ENCODE measurements around the gene KRT40. TPM values are rescaled to one million over a fixed set of nuclear protein-coding genes. Genes with fewer than 3 reads are reported as not detected.
A peak's percentile ranks its signal among the peaks of the same experiment; 100 is the strongest.

The KRT40 gene
- total and polyA plus RNA-seq, 9 of the 15 experiments (the other 6 are each of a cell fraction or from before 2014, with no cell fraction given) = not detected

DNA sequence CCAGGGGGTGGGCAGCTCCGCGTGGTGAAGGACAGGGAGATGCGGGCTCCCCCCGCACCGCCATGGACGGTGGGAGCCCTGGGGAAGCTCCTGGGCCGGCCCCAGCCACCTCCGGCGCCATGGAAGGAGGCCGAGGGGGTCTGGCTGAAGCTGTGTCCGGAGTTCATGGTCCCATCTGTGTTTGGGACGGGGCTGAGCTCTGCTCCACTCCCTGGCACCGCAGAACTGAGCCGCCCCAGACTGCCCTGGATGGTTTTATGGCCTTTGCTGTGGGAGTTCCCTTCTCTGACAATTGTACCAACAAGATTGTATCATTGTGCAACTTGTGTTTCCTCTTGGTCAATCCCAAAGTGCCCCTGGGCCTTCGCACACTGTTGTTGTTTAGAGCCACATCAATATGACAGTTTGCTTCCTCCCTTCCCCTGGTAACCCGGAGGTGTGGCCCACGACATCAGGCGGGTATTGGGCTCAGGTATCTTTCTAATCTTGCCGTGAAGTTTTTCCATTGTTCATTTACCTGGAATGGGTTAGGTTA is 47.6 kb downstream of the KRT40 start:
- Histone ChIP-seq H3K27me3 (ENCODE audit: control insufficient read depth in 2 of 2, insufficient read depth in 2 of 2, low read length in 2 of 2) (peaks cover 22 to 25% of the 10 kb centered on the region in 2 experiments), H3K36me3 (ENCODE audit: control insufficient read depth, insufficient read depth, low read length) (no peaks in the 10 kb centered on the region), H2AFZ (ENCODE audit: low read depth, low read length) (no peak overlapping the region), H4K20me1 (replicated peaks; ENCODE audit: control insufficient read depth, insufficient read depth, low read length) (no peaks in the 10 kb centered on the region), H3K27ac (ENCODE audit: extremely low read depth, low read depth, low read length) (no peak overlapping the region), H3K4me3 (no peak overlapping the region), H3K9me3 (replicated peaks; ENCODE audit: control insufficient read depth, insufficient read depth, low read depth, low read length) (no peaks in the 10 kb centered on the region), H3K79me2 (ENCODE audit: control insufficient read depth, insufficient read depth, low read length) (no peaks in the 10 kb centered on the region), H3K4me1 (replicated peaks in 1 of 2; ENCODE audit: control insufficient read depth in 2 of 2, insufficient read depth in 2 of 2, low read length in 2 of 2) (peaks cover 0 to 5% of the 10 kb centered on the region in 2 experiments; a peak in 1 of 5 replicates), H3K9me1 (ENCODE audit: control insufficient read depth, insufficient read depth, low read length) (no peaks in the 10 kb centered on the region), H3K9ac (ENCODE audit: insufficient read depth in 1 of 2, low read depth in 2 of 2, low read length in 2 of 2) (no peak overlapping the region), H3K4me2 (ENCODE audit: insufficient read depth, low read length) (no peak overlapping the region)
- DNase-seq (ENCODE audit: extremely low read depth in 1 of 4, low spot score in 3 of 4) (no peak), FAIRE-seq (no peak), ATAC-seq (no peak)
- no peak for TF ChIP-seq ZNF589 (CRISPR knock-in tag; IDR thresholded peaks at IDR 0.05; ENCODE audit: low read depth)
- TF ChIP-seq ZNF212 (CRISPR knock-in tag; IDR thresholded peaks at IDR 0.05) = no peak
- TF ChIP-seq, protein P1, sequence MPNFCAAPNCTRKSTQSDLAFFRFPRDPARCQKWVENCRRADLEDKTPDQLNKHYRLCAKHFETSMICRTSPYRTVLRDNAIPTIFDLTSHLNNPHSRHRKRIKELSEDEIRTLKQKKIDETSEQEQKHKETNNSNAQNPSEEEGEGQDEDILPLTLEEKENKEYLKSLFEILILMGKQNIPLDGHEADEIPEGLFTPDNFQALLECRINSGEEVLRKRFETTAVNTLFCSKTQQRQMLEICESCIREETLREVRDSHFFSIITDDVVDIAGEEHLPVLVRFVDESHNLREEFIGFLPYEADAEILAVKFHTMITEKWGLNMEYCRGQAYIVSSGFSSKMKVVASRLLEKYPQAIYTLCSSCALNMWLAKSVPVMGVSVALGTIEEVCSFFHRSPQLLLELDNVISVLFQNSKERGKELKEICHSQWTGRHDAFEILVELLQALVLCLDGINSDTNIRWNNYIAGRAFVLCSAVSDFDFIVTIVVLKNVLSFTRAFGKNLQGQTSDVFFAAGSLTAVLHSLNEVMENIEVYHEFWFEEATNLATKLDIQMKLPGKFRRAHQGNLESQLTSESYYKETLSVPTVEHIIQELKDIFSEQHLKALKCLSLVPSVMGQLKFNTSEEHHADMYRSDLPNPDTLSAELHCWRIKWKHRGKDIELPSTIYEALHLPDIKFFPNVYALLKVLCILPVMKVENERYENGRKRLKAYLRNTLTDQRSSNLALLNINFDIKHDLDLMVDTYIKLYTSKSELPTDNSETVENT (CRISPR knock-in tag; IDR thresholded peaks at IDR 0.05) = no peak
- no peak for TF ChIP-seq CEBPG (CRISPR knock-in tag; IDR thresholded peaks at IDR 0.05)
- 0 out of 4 replicates have a peak, but pooled peaks of 1 of the 2 experiments have one; percentile 7 for TF ChIP-seq CEBPG (tag; conservative IDR thresholded peaks at IDR 0.05 in 1 of 2, IDR thresholded peaks at IDR 0.05 in 1 of 2)
- TF ChIP-seq PML (IDR thresholded peaks at IDR 0.05; ENCODE audit: low read length) = no peak
- peak; percentile 14; the same call in 1 of the 2 replicates for TF ChIP-seq CEBPB (tag; IDR thresholded peaks at IDR 0.05)
- TF ChIP-seq TAF1 (IDR thresholded peaks at IDR 0.05; ENCODE audit: control insufficient read depth, extremely low read depth, insufficient read depth, low read length, severe bottlenecking) = no peak
- no peak for TF ChIP-seq HNRNPL (IDR thresholded peaks at IDR 0.05; ENCODE audit: low read depth, low read length)
- BruUV-seq (replicated peaks) = no TSS peak
- in situ Hi-C loops (cut with MboI) (no loop called here), intact Hi-C loops (cut with micrococcal nuclease) (no loop called here)
- WGBS (ENCODE audit: insufficient coverage, low coverage, missing lambda C conversion rate) = 0% methylated on average over 19 of the region's 19 CpGs
- ChIA-PET POLR2A (interaction anchor here (0.7 kb wide), 1 partner anchor 753 kb away, joined by 4 read pairs; no protein-coding TSS in a partner anchor), CTCF (ENCODE audit: low intra/inter-chr PET ratio) (no interaction called here)

All from K562 (cell line).